K562 (cell line): Measurements from ENCODE around the gene EPHA1. TPM values are rescaled to one million over a fixed set of nuclear protein-coding genes. Genes with fewer than 3 reads are reported as not detected.
A peak's percentile ranks its signal among the peaks of the same experiment; 100 is the strongest.

ENCODE experiments used
- ARID2 ChIP-seq: fragments of 450-650 bp; IDR thresholded peaks from 2 replicates; pipeline ENCODE4 v1.6.1; 2017; ENCODE audit warnings: antibody characterized with exemption, mild to moderate bottlenecking
- BRF2 ChIP-seq: IDR thresholded peaks from 3 replicates; pipeline ENCODE4 v1.6.1; 2011; ENCODE audit warnings: borderline replicate concordance, mild to moderate bottlenecking; ENCODE audit not compliant: insufficient read length, insufficient read depth
- CCAR2 ChIP-seq: fragments of 200-400 bp; formaldehyde crosslinking; IDR thresholded peaks from 2 replicates; pipeline ENCODE4 v1.6.1; 2017; ENCODE audit warnings: mild to moderate bottlenecking, low read depth, low read length
- CCNT2 ChIP-seq: IDR thresholded peaks from 2 replicates; pipeline ENCODE4 v1.6.1; 2011; ENCODE audit warnings: borderline replicate concordance, low read depth, mild to moderate bottlenecking, moderate library complexity, mixed read lengths, low read length; ENCODE audit not compliant: insufficient read length; ENCODE audit errors: extremely low read depth
- CGGBP1 ChIP-seq: fragments of 250-450 bp; sonication (Bioruptor Pico); IDR thresholded peaks from 2 replicates; pipeline ENCODE4 v1.9.0; 2021; ENCODE audit warnings: mild to moderate bottlenecking
- CREM ChIP-seq: IDR thresholded peaks from 2 replicates; pipeline ENCODE4 v1.6.1; 2014; ENCODE audit warnings: antibody characterized with exemption, low read depth
- ELF2 ChIP-seq: fragments of 250-450 bp; sonication (Bioruptor Pico); IDR thresholded peaks from 2 replicates; pipeline ENCODE4 v1.5.0; 2021; ENCODE audit warnings: mild to moderate bottlenecking
- EP300 ChIP-seq: IDR thresholded peaks from 2 replicates; pipeline ENCODE4 v1.6.1; 2012; ENCODE audit warnings: low read length, improper control_type of control experiment
- FOXA3 ChIP-seq, 2 experiments: fragments of 450-650 bp in 1 of 2; sonication (generic) in 1 of 2; formaldehyde crosslinking; IDR thresholded peaks in 1 of 2; conservative IDR thresholded peaks in 1 of 2; 2 replicates each; pipeline versions ENCODE4 v1.4.0 to v1.8.0; 2020 to 2022; ENCODE audit warnings: mild to moderate bottlenecking in 2 of 2, missing genetic modification reagents in 1 of 2
- FOXJ2 ChIP-seq: fragments of 200-800 bp; sonication (Bioruptor generic); IDR thresholded peaks from 2 replicates; pipeline ENCODE4 v1.6.1; 2016; ENCODE audit warnings: missing genetic modification characterization, missing compliant biosample characterization
- GATAD2A ChIP-seq: fragments of 450-650 bp; IDR thresholded peaks from 2 replicates; pipeline ENCODE4 v1.6.1; 2017
- HDAC2 ChIP-seq: fragments of 450-650 bp; IDR thresholded peaks from 2 replicates; pipeline ENCODE4 v1.6.1; 2016; ENCODE audit warnings: mild to moderate bottlenecking
- HNRNPH1 ChIP-seq: fragments of 200-400 bp; formaldehyde crosslinking; optimal IDR thresholded peaks from 2 replicates; pipeline ENCODE3; 2017; ENCODE audit warnings: low read depth, mild to moderate bottlenecking, low read length, moderate library complexity
- KLF13 ChIP-seq: fragments of 450-650 bp; IDR thresholded peaks from 2 replicates; pipeline ENCODE4 v1.6.1; 2016; ENCODE audit warnings: missing genetic modification characterization, low read depth, mild to moderate bottlenecking, missing compliant biosample characterization, moderate library complexity, borderline replicate concordance
- KLF6 ChIP-seq: fragments of 250-450 bp; sonication (Bioruptor Pico); IDR thresholded peaks from 2 replicates; pipeline ENCODE4 v1.4.0; 2020; ENCODE audit warnings: mild to moderate bottlenecking, moderate library complexity, borderline replicate concordance
- LARP7 ChIP-seq: fragments of 450-650 bp; IDR thresholded peaks from 2 replicates; pipeline ENCODE4 v1.6.1; 2016
- MCM5 ChIP-seq: fragments of 450-650 bp; IDR thresholded peaks from 2 replicates; pipeline ENCODE4 v1.6.1; 2016; ENCODE audit warnings: low read depth
- NR1H2 ChIP-seq: sonication (generic); formaldehyde crosslinking; IDR thresholded peaks from 2 replicates; pipeline ENCODE4 v1.4.0; 2020; ENCODE audit warnings: mild to moderate bottlenecking, missing genetic modification reagents
- RHOXF2B ChIP-seq: fragments of 250-450 bp; sonication (Bioruptor Pico); conservative IDR thresholded peaks from 2 replicates; pipeline ENCODE4 v1.5.1; 2021
- SMARCA4 ChIP-seq: fragments of 450-650 bp; IDR thresholded peaks from 2 replicates; pipeline ENCODE4 v1.6.1; 2016
- SRF ChIP-seq, 2 experiments: fragments of 250-450, 450-650 bp in 1 of 2; sonication (Bioruptor Pico) in 1 of 2; sonication (generic) in 1 of 2; formaldehyde crosslinking; IDR thresholded peaks; 2 replicates each; pipeline versions ENCODE4 v1.5.0 to v1.5.1; 2020 to 2022; ENCODE audit warnings: mild to moderate bottlenecking in 1 of 2, missing genetic modification reagents in 1 of 2
- TFE3 ChIP-seq: fragments of 450-650 bp; formaldehyde crosslinking; IDR thresholded peaks from 2 replicates; pipeline ENCODE4 v1.4.0; 2020; ENCODE audit warnings: mild to moderate bottlenecking, mixed read lengths
- USF1 ChIP-seq: sonication (generic); formaldehyde crosslinking; IDR thresholded peaks from 2 replicates; pipeline ENCODE4 v1.9.0; 2022; ENCODE audit warnings: mild to moderate bottlenecking, missing genetic modification reagents
- ZKSCAN8 ChIP-seq: fragments of 200-800 bp; sonication (Bioruptor generic); IDR thresholded peaks from 2 replicates; pipeline ENCODE4 v1.6.1; 2016; ENCODE audit warnings: missing genetic modification characterization, missing compliant biosample characterization
- ZNF143 ChIP-seq: sonication (generic); formaldehyde crosslinking; IDR thresholded peaks from 2 replicates; pipeline ENCODE4 v1.9.0; 2022; ENCODE audit warnings: mild to moderate bottlenecking, missing genetic modification reagents
- ZNF445 ChIP-seq: fragments of 250-450 bp; sonication (Bioruptor Pico); IDR thresholded peaks from 2 replicates; pipeline ENCODE4 v1.4.0; 2020; ENCODE audit warnings: low read depth, mild to moderate bottlenecking, moderate library complexity
- ZNF717 ChIP-seq: fragments of 250-450 bp; sonication (Bioruptor Pico); IDR thresholded peaks from 2 replicates; pipeline ENCODE4 v1.5.0; 2021
- polyA plus RNA-seq, 8 experiments: library from polyadenylated mRNA; depleted of rRNA in 4 of 8; stranded (reverse) in 5 of 8; unstranded in 3 of 8; fragments of >200 nt; fragmentation: Nextera tagmentation in 2 of 8; fragmentation: Illumina TruSeq in 1 of 8; extraction: Ambion mirVana in 2 of 8; extraction: Trizol in 1 of 8; gene quantifications; 2 replicates each; pipeline versions ENCODE4 v1.2.1 to v1.2.3, GENCODE V29; 2011 to 2014; ENCODE audit warnings: inconsistent platforms in 1 of 8, missing spikeins in 1 of 8
- total RNA-seq, 7 experiments: library from RNA; depleted of rRNA in 6 of 7; stranded (reverse); fragments of >200 nt in 6 of 7; fragmentation: Illumina TruSeq in 2 of 7; extraction: Trizol in 2 of 7; gene quantifications; 2 replicates each; pipeline versions ENCODE4 v1.2.1 to v1.2.3, GENCODE V29; 2011 to 2021; ENCODE audit warnings: low replicate concordance in 1 of 7

Gene EPHA1
- total and polyA plus RNA-seq, 9 of the 15 experiments (the other 6 are each of a cell fraction or from before 2014, with no cell fraction given): 0.22 to 0.57 (median 0.32) TPM; not detected in 6

GRCh38 chr7:143369678-143370651 is 38.7 kb downstream of the EPHA1 start (continued):
- no peak for TF ChIP-seq EP300
- TF ChIP-seq FOXJ2: 0 out of 2 replicates have a peak, but pooled peaks have one; percentile 32
- TF ChIP-seq SMARCA4: no peak
- TF ChIP-seq CCNT2: no peak
- TF ChIP-seq NR1H2 (CRISPR knock-in tag): no peak
- no peak for TF ChIP-seq HNRNPH1
- no peak for TF ChIP-seq KLF13 (tag)
- TF ChIP-seq ZNF717 (CRISPR knock-in tag): no peak; the same call in 1 of the 2 replicates
- TF ChIP-seq KLF6 (CRISPR knock-in tag): peak; percentile 99
- no peak for TF ChIP-seq HDAC2
- no peak for TF ChIP-seq CREM
- no peak for TF ChIP-seq FOXA3 (CRISPR knock-in tag; conservative IDR thresholded peaks at IDR 0.05 in 1 of 2, IDR thresholded peaks at IDR 0.05 in 1 of 2)
- no peak for TF ChIP-seq SRF (CRISPR knock-in tag; IDR thresholded peaks at IDR 0.05)
- TF ChIP-seq ZNF143 (CRISPR knock-in tag): no peak
- peak; percentile 94 for TF ChIP-seq RHOXF2B (CRISPR knock-in tag)
- peak; percentile 88 for TF ChIP-seq ZKSCAN8
- no peak for TF ChIP-seq MCM5
- TF ChIP-seq TFE3 (CRISPR knock-in tag): peak; percentile 76
- TF ChIP-seq CGGBP1: no peak
- TF ChIP-seq GATAD2A: no peak
- TF ChIP-seq BRF2: no peak
- peak; percentile 97 for TF ChIP-seq ELF2
- no peak for TF ChIP-seq LARP7
- TF ChIP-seq ARID2: no peak
- TF ChIP-seq CCAR2: no peak
- peak; percentile 89 for TF ChIP-seq ZNF445 (CRISPR knock-in tag)
- TF ChIP-seq USF1 (CRISPR knock-in tag): no peak
